CD4-positive, alpha-beta T cell treated with Interferon gamma for 1 hour (primary cell): Measurements from ENCODE around the gene GH1.
"Not testable (repeated sequence)": the region's sequence is repeated elsewhere in the genome, so short reads cannot be mapped to it uniquely, and the experiment has no call there.

Experiments used
- DNase-seq: peaks from one replicate; pipeline ENCODE4 v3.0.0-alpha.2; 2020

The GH1 gene

GRCh38 chr17:63925615-63926014 is 7.0 kb upstream of the GH1 start:
- DNase-seq: peak; percentile 62

GRCh38 chr17:63922402-63922801 is 3.8 kb upstream of the GH1 start:
- DNase-seq: peak; percentile 36

- DNase-seq: not testable (repeated sequence)
These were observed 2.1 kb upstream of the GH1 start for GRCh38 chr17:63920779-63921178.

- DNase-seq: not testable (repeated sequence)
These were observed 1.4 kb upstream of the GH1 start for GRCh38 chr17:63920050-63920449.

- peak; percentile 79 for DNase-seq
These were observed 678 bp upstream of the GH1 start for GRCh38 chr17:63919311-63919723.

- no peak for DNase-seq
These were observed 334 bp downstream of the GH1 start for GRCh38 chr17:63918305-63918704.

GRCh38 chr17:63917646-63918045 is 993 bp downstream of the GH1 start:
- DNase-seq: no peak

GRCh38 chr17:63917206-63917605 is 1.4 kb downstream of the GH1 start:
- DNase-seq: not testable (repeated sequence)

GRCh38 chr17:63916566-63917185 is 2.0 kb downstream of the GH1 start:
- DNase-seq: no peak

GRCh38 chr17:63915753-63916152 is 2.9 kb downstream of the GH1 start:
- not testable (repeated sequence) for DNase-seq

- DNase-seq: no peak
These were observed 4.2 kb downstream of the GH1 start for GRCh38 chr17:63914471-63914870.

- DNase-seq: peak; percentile 53
These were observed 7.0 kb downstream of the GH1 start for GRCh38 chr17:63911657-63912100.

- DNase-seq: no peak
These were observed 7.5 kb downstream of the GH1 start, which contains the start of gene CSHL1 for GRCh38 chr17:63911041-63911635. TSS of gene CSHL1 (minus strand) at chr17:63911258. CDS start at chr17:63911196, 62 bp downstream.

- DNase-seq: no peak
These were observed 8.5 kb downstream of the GH1 start for GRCh38 chr17:63910096-63910495.

GRCh38 chr17:63909586-63909985 is 9.1 kb downstream of the GH1 start:
- DNase-seq: not testable (repeated sequence)

GRCh38 chr17:63907161-63907778 is 11.4 kb downstream of the GH1 start:
- DNase-seq: not testable (repeated sequence)

- DNase-seq: not testable (repeated sequence)
These were observed 13.8 kb downstream of the GH1 start for GRCh38 chr17:63904796-63905195.

- not testable (repeated sequence) for DNase-seq
These were observed 14.8 kb downstream of the GH1 start for GRCh38 chr17:63903787-63904201.

- DNase-seq: not testable (repeated sequence)
These were observed 16.7 kb downstream of the GH1 start for GRCh38 chr17:63901971-63902370.

GRCh38 chr17:63898899-63899798 is 19.5 kb downstream of the GH1 start:
- DNase-seq: not testable (repeated sequence)

- not testable (repeated sequence) for DNase-seq
These were observed 21.9 kb downstream of the GH1 start, which contains the start of gene CSH1 for GRCh38 chr17:63896524-63897354. TSS of gene CSH1 (minus strand) at chr17:63896574. CDS start at chr17:63896511, 63 bp downstream.

- not testable (repeated sequence) for DNase-seq
These were observed 23.8 kb downstream of the GH1 start for GRCh38 chr17:63894821-63895220.
